ENCODE data around the gene ZNF385B.
A peak's percentile ranks its signal among the peaks of the same experiment; 100 is the strongest.

ZNF385B gene

GRCh38 chr2:179428649-179429048, 432.8 kb downstream of the ZNF385B start:
- Histone ChIP-seq H2AFZ (ENCODE audit: low read depth, low read length) (no peak overlapping the region), H3K9me3 (ENCODE audit: insufficient read depth, low read length) (no peaks in the 10 kb centered on the region), H3K4me1 (ENCODE audit: low read length) (peaks cover 17% of the 10 kb centered on the region), H3K4me3 (ENCODE audit: low read length) (no peak overlapping the region), H3K9ac (ENCODE audit: low read length) (no peak overlapping the region), H3K36me3 (replicated peaks; ENCODE audit: low read depth, low read length) (no peaks in the 10 kb centered on the region), H3K27me3 (ENCODE audit: low read depth, low read length) (no peaks in the 10 kb centered on the region), H3K79me2 (ENCODE audit: low read length) (no peaks in the 10 kb centered on the region), H4K20me1 (ENCODE audit: insufficient read depth, low read length) (no peaks in the 10 kb centered on the region), H3K27ac (ENCODE audit: low read length) (no peak overlapping the region), H3K4me2 (ENCODE audit: low read length) (no peak overlapping the region)
- TF ChIP-seq CTCF (IDR thresholded peaks at IDR 0.05; ENCODE audit: low read depth, low read length) (no peak), EZH2phosphoT487 (IDR thresholded peaks at IDR 0.05; ENCODE audit: low read depth) (no peak)

GRCh38 chr2:179427065-179427464, 434.3 kb downstream of the ZNF385B start:
- Histone ChIP-seq H4K20me1 (ENCODE audit: insufficient read depth, low read length) (no peaks in the 10 kb centered on the region), H3K9me3 (ENCODE audit: insufficient read depth, low read length) (no peaks in the 10 kb centered on the region), H3K4me2 (ENCODE audit: low read length) (no peak overlapping the region), H3K4me1 (ENCODE audit: low read length) (peaks cover 27% of the 10 kb centered on the region), H3K36me3 (replicated peaks; ENCODE audit: low read depth, low read length) (no peaks in the 10 kb centered on the region), H3K79me2 (ENCODE audit: low read length) (no peaks in the 10 kb centered on the region), H3K27me3 (ENCODE audit: low read depth, low read length) (no peaks in the 10 kb centered on the region), H3K27ac (ENCODE audit: low read length) (no peak overlapping the region), H2AFZ (ENCODE audit: low read depth, low read length) (no peak overlapping the region), H3K4me3 (ENCODE audit: low read length) (no peak overlapping the region), H3K9ac (ENCODE audit: low read length) (no peak overlapping the region)
- no peak for TF ChIP-seq EZH2phosphoT487 (IDR thresholded peaks at IDR 0.05; ENCODE audit: low read depth)
- TF ChIP-seq CTCF (IDR thresholded peaks at IDR 0.05; ENCODE audit: low read depth, low read length): no peak

GRCh38 chr2:179424571-179424970, 436.8 kb downstream of the ZNF385B start:
- Histone ChIP-seq H3K4me3 (ENCODE audit: low read length) (peak overlapping the region; percentile 53), H4K20me1 (ENCODE audit: insufficient read depth, low read length) (no peaks in the 10 kb centered on the region), H2AFZ (ENCODE audit: low read depth, low read length) (no peak overlapping the region), H3K36me3 (replicated peaks; ENCODE audit: low read depth, low read length) (no peaks in the 10 kb centered on the region), H3K4me2 (ENCODE audit: low read length) (peak overlapping the region; percentile 62), H3K9ac (ENCODE audit: low read length) (peak overlapping the region; percentile 8; the same call in 1 of the 2 replicates), H3K9me3 (ENCODE audit: insufficient read depth, low read length) (no peaks in the 10 kb centered on the region), H3K79me2 (ENCODE audit: low read length) (no peaks in the 10 kb centered on the region), H3K27me3 (ENCODE audit: low read depth, low read length) (no peaks in the 10 kb centered on the region), H3K4me1 (ENCODE audit: low read length) (peaks cover 27% of the 10 kb centered on the region), H3K27ac (ENCODE audit: low read length) (peak overlapping the region; percentile 53)
- TF ChIP-seq EZH2phosphoT487 (IDR thresholded peaks at IDR 0.05; ENCODE audit: low read depth) (no peak), CTCF (IDR thresholded peaks at IDR 0.05; ENCODE audit: low read depth, low read length) (no peak)

- Histone ChIP-seq H3K27me3 (ENCODE audit: low read depth, low read length) (no peaks in the 10 kb centered on the region), H3K4me3 (ENCODE audit: low read length) (no peak overlapping the region), H3K27ac (ENCODE audit: low read length) (no peak overlapping the region), H3K9me3 (ENCODE audit: insufficient read depth, low read length) (no peaks in the 10 kb centered on the region), H3K36me3 (replicated peaks; ENCODE audit: low read depth, low read length) (no peaks in the 10 kb centered on the region), H3K4me1 (ENCODE audit: low read length) (peaks cover 27% of the 10 kb centered on the region), H3K79me2 (ENCODE audit: low read length) (no peaks in the 10 kb centered on the region), H3K9ac (ENCODE audit: low read length) (no peak overlapping the region), H2AFZ (ENCODE audit: low read depth, low read length) (no peak overlapping the region), H4K20me1 (ENCODE audit: insufficient read depth, low read length) (no peaks in the 10 kb centered on the region), H3K4me2 (ENCODE audit: low read length) (peak overlapping the region; percentile 47)
- TF ChIP-seq EZH2phosphoT487 (IDR thresholded peaks at IDR 0.05; ENCODE audit: low read depth) (no peak), CTCF (IDR thresholded peaks at IDR 0.05; ENCODE audit: low read depth, low read length) (peak; percentile 74)
Measured at GRCh38 chr2:179422037-179422643, 439.3 kb downstream of the ZNF385B start.
